NCI-H748 (cell line): ENCODE data around the gene FBXW12.

Experiments
- DNase-seq: peaks from one replicate; lab custom pipeline; 2025; ENCODE audit not compliant: unreplicated experiment; lab: John Stamatoyannopoulos, UW

Gene FBXW12

DNA sequence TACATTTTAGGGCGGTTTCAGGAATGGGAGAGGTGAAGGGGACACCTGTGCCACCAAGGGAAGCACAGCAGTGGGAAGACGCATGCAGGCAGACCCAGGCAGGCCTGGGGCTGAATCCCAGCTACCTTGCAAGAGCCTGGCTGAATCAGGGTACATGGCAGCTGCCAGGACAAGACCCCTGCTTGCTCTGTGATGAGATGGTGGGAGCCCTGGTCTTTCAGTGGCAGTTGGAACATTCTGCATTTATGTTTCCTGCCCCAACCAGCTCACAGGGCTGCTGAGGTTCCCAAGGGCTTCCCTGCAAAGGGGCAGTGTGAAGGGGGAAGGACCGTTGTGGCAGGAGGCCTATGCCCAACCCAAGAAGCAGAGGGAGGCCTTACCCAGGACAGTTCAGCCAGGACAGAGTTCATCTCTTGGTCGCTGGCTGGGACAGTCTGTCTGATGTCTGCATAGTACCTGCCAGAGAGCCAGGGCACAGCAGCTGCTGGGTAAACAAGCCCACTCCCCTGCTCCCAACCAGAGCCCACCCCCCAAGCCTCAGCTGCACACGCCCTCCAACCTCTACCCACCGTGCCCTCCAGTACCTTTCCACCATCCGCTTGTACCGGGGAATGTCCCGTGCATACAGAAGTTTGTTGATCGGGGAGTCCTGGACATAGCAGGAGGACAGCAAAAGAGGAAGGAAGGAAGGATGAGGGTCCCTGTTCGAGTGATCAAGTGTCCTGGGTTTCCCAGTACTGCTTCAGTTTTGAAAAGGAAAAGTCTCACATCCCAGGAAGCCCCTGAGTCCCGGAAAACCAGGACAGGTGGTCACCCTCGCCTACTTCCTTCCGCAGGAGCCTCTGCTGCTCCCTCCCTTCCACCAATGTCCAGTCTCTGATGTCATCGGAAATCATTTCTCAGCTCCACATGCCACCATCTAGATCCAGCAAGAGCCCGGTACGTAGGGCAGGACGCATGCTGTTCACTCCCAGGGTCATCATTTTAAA, 34.7 kb downstream of the FBXW12 start:
- no peak for DNase-seq

DNA sequence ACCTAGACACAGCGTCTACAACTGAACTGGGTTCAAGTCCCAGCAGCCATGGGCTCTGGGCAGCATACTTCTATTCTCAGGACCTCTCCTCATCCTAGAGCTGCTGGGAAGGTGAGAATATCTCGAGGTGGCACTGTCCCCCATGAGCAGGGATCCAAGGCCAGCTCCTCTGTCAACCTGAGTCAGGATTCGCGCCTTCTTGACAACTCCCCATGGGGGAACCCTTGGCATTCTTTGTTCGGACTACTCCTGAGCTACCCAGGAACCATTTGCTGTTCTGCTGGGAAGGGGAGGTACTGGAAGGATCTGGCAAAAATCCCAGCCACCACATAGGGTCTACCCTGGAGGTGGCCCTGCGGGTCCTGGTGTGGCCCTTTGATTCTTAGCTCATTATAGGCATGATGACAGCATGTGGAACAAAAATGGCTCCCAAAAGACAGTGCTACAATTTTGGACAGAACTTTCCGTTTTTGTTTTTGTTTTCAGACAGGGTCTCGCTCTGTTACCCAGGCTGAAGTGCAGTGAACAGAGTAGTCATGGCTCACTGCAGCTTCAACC, 35.6 kb downstream of the FBXW12 start:
- DNase-seq: no peak

DNA sequence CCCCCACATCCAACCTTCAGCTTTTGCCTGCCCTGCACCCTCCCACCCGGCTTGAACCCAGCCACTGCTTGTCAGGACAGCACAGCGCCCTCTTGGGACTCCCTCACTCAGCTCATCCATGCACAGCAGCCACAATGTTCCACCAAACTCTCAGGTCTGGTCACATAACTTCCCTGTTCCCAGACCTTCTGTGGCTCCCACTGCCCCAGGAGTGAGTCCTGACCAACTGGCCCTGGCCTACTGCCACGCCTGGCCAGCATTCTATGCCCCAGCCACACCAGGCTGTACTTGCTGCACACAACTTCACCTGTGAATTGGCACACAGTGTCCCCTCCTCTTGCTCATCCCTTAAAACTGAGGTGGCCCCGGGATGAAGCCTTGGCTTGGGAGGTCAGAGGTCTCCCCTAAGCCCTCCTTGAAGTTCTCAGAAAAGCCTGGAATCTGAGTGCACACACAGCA, 36.8 kb downstream of the FBXW12 start:
- DNase-seq: no peak

DNA sequence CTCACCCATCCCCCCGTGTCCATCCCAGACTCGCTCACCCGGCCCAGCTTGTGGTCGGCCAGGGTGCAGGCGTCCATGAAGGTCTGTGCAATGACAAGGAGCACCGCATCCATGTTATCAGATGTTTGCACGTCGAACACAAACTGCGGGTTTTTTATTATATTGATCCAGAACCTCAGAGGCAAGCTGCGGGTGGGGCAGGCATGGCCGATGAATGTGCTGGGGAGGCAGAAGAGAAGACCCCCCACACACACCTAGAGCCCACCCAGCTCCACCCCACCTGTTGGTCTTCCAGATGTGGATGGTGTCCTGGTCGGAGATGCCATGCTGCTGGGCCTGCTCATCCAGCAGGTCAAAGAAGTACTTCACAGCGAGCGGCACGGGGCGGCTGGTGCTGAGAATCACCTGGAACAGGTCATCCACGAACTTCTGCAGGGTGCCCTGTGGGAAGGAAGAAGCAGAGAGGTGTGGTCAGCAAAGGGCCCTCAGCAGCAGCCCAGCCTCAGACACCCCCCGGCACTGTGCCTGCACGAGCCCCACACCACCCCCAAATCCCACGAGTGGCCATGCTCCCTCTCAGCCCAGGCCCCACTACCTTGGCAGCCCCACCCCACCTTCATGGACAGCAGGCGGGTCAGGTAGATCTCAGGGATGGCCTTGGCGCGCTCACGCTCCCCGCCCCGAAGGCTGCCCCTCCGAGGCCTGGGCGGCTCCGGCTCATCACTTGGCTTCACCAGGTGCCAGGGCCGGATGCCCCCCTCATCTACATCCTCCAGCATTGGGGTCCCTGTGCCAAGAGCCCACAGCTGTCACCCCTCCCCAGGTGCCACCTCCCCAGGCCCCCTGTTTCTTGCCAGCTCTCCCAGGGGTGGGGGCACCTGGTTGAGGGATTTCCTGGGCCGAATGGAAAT, 37.5 kb downstream of the FBXW12 start:
- DNase-seq: no peak

DNA sequence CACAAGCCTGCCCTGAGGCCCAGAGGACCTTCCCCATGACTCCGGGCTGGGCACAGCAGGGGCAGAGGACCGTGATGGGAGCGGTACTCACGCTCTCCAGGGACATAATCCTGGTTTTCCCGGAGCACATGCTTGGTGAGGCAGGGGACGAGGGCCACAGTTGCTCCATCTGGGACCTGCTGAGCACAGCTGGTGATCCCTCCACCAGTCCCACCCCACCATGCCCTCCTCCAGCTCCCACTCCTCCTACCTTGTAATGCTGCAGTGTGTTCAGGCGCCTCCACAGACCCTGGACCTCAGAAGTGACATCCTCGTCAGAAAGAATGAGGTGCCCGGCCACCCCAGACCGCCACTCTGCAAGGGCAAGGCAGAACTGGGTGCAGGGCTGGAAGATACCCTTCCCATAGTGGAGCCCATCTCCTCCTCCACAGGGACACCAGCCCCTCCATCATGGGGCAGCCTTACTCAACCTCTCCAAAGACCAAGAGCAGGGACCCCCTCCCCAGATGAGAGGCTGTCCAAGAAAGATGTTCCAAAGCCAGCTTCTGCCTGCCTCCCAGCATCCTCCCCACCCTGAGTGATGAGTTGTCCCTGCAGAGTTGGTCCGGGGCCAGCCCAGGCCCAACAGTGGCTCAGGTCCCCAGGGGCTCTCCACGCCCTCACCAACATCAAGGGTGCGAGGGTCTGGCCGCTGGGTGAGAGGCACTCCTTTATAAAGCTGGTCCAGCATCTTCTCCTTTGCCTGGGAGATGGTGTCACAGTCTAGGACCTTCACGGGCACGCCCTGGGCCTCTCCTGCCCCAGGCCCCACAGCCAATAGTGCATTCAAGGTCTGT, 38.4 kb downstream of the FBXW12 start:
- no peak for DNase-seq

DNA sequence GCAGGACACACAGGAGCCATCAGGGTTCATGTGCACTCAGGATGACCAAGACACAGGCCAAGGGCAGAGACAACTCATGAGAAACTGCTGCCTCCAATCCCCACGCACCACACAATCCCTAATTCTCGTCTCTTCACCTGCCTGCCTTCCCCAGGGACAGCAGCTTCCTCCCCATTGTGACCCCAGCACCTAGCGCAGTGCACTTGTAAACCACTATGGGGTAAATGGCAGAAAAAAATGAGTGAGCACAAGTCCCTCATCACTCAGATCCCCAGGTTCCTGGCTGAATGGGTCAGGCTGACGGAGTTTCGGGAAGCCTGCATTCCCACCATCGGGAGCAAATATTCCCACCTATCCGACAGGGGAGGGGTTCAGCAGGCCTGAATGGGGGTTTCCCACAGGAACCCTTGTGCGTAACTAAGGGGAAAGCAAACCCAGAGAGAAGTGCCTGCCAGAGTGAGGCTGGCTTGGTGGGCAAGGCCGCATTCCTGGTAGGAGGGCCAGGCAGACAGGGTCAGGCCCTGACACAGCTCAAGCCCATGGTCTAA, 39.1 kb downstream of the FBXW12 start:
- DNase-seq: no peak

DNA sequence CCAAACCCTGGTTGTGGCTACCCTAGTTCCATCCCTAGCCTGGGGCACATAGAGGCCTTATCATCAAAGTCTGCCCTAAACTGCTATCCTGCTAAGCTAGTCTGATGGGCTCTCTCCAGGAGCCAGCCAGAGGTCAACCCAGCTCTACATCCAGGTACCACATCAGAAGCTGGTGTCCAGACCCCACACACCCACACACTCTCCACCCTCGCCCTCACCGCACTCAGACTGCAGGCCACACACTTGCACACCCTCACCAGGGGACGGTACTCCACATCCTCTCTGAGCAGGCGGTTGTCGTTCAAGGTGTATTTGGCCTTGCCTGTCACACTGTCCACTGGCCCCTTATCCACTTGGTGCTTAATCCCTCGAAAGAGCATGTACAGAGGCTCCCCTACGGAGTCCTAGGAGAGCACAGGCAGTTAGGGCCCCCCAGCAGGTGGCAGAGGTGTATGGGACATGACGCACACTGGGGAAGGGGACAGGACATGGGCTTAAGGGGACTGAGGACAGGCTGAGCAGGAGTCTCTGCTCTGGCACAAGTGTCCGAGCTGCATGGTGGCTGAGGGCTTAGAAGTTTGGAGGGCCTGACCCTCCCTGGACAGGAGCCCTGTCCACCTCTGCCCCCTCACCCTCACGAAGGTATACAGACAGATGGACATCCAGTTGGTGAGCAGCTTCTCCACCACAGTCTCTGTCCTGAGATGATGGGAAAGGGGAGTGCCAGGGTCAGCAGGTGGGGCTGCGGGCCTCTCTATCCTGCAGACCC, 39.8 kb downstream of the FBXW12 start:
- no peak for DNase-seq

DNA sequence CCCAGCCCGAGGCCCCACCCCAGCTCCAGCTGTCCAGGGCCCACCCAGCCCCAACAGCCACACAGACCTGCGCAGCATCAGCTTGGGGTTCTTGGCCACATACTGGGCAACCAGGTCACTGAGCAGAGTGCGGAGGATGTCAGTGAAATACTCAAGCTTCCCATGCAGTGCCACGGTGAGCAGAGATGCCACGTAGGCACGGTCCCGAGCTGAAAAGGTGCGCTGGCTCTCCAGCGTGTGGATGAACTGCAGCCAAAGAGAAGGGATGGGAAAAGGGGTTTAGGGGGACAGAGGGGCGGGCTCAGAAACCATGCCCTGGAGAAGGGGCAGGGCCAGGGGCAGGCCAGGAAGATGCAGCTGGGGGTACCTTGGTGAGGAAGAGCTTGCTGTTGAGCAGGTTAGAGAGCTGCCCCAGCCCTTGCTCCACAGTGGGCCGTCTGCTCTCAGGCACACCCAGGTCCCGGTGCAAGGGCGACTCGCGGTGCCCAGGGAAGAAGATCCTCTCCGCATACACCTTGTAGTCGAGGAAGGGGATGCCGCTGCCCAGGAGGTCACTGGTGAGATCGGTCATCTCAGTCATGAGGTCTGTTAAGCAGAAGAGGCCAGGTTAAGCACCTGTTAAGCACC, 40.5 kb downstream of the FBXW12 start:
- DNase-seq: no peak

DNA sequence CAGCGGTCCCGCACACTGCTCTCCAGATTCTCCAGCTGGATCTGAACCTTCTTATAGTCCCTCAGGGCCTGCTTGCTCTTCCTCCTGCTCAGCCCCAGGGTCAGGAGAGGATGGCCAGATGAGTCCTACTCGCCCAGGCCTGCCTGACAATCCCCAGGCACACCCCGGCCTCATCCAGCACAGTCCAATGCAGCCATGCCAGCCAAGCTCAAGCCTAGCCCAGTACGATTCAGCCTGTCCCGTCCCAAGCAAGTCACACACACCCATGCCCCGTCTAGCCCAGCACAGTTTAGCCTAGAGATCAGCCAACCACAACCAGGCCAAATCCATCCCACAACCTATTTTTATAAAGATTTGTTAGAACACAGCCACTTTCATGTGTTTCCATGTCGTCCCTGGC, 41.1 kb downstream of the FBXW12 start:
- no peak for DNase-seq

DNA sequence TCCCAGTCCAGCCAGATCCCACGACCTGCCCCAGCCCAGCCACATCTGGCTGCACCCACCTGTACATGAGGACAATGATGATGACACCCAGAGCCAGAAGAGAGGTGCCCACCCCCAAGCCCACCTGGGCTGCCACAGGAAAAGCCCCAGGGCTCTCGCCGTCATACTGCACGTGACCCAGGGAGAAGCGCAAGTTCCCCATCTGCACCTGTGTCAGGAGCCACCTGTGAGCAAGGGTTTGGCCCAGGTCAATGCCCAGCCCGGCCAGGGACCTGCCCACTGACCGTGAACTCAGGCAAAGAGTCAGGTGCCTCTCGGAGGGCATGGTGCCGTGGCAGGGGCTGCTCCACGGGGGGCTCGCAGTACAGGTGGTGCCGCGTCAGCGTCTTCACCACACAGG, 41.6 kb downstream of the FBXW12 start:
- no peak for DNase-seq

DNA sequence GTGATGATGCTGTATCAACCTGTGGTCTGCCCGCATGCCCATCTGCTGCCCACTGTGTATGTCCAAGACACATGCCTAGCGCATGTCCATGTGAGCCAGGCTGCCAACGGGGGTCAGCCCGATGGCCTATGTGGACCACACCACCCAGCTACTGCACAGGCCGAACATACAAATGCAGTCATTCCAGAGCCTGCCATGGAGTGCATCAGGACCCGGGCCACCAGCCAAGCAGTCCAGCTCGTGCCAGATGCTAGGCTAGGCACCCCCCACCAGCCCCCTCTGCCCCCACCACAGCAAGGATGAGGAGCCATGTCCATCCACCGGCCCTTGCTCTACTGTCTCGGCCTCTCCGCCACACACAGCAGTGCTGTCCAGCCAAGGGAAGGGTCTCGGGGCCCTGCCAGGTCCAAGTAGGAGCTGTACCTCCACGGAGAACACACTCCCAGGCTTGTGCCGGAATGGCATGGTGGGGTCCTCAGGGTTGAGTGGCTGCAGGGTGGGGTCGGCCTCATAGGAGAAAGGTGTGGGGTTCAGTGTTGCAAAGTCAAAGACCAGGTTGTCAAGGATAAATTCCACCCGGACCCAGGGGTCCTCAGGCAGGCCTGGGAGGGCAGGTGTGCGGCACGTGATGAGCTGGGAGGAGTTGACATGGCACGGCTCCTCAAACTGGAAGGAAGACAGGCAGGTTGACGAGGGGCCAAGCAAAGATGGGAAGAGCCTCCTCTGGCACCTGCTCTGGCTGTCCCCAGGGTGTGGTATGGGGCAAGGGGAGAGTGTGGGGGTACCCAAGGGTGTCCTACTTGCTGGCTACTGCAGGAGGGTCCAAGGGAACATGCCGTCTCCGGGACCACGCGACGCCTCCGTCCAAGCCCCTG, 42.6 kb downstream of the FBXW12 start:
- DNase-seq: no peak

DNA sequence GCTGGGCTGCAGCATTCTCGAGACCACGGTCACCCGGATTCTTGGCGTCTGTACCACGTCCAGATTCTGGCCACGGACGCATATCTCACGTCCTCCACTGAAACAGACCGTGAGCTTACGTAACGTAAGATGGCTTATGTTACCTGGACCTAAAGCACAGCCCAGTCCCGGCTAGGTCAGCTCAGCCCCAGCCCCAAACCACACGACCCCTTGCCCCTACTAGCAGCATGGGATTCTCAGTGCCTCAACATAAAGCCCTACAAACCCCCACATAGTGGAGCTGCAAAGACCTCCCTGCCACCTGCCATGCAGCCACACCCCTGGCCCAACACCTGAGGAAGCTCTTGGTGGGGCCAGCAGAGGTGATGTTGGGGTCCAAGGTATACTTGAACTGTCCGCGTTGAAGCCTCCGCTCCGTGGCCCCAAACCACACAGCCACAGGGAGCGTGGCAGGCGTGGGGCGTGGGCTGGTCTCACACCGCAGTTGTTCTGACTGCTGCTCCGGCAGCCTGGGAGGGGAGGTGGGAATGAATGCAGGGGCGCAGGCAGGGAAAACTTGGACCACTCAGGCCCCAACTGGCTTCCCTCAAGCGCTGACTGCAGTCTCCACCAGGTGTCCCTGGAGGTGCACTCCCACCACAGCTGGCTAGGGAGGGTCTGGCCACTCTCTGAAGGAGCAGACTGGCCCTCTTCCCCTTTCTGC, 43.4 kb downstream of the FBXW12 start:
- no peak for DNase-seq

DNA sequence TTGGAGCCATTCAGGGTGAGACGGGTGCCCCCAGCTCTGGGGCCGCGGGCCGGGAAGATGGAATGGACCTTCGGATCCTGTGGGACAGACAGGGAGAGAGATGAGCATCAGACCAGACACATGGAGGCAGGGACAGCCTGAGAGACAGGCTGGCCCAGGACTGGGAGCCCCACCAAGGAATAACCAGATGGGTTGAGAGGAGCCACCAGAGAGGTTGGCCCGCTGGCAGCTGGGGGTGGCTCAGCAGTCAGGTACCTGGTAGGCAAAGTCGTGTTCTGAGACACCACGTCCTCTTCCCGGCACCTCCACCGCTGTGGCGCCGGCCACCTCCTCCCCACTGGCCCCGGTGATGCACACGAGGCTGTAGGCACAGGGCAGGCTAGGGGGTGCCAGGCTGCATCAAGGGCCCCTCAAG, 44.1 kb downstream of the FBXW12 start:
- DNase-seq: no peak

DNA sequence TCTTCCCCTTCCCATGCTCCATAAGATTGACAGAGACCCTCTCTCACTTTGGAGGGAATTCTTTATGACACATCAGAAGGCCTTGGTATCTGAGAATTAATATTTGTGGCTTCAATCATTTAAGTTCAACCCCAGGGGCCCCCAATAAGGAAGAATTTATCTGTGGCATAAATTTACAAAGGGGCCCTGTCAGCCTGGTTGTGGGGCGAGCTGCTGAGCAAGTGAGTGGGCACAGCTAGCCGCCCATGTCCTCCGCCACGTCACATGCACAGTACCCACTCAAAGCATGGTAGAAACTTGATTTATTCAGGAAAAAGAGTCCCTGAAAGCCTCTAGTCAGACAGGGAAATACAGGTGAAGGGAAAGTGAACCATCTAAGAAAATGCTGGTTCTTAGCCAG, 44.5 kb downstream of the FBXW12 start:
- no peak for DNase-seq

DNA sequence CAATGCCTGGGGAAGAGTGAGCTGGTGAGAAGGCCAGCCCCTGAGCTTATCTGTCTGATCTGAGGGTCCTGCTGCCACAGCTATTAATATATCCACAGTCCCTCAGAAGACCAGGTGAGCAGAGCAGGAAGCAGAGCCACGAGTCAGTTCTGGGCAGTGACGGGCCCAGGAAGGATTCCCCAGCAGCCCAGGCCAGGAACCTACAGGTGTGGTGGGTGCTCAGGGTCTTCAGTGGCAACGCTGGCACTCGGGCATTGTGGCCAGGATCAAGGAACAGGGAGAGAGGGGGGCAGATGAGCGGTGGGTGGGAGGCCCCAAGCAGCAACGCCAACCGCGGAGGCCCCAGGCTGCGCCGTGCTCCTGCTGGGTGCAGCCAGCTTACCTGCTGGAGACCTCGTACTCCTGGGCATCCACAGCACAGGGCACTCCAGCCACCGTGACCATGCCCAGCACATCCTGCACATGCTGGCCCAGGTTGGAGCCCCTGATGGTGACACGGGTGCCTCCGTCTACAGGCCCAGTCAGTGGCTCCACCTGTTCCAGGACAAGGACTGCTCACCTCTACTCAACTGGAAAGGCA, 45.6 kb downstream of the FBXW12 start:
- DNase-seq: no peak

DNA sequence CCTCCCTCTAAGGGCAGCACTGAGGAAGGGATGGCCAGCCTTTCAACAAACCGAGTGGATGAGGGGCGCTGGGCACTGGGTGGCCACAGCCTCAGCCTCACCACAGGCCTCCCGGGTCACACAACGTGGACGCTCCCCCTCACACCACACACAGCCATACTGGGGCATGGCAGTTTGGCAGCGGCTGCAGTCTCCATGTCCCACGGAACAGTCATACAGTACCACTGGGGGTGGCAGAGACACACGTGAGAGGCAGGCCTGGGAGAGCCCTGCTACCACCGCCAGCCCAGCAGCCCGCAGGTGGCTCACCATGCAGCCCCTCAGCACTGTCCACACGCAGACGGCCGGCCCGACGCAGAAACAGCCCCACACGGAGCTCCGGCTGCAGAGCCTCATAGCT, 46.1 kb downstream of the FBXW12 start:
- DNase-seq: no peak

DNA sequence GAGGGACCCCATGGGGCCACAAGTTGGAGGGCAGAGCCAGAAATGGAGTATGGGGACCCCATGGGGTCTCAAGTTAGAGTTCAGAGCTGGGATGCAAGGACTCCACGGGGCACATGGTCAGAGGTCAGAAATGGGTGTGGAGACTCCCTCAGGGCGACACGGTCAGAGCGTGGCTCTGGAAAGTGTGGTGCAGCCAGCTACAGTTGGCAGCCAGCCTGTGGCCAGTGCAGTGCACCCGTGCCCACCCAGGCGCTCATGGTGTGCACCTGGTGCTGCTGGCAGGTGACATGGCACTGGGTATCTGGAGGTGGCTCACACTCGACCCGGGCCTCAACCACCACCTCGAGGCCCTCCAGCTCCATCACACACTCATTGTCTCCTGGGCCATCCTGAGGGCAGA, 46.6 kb downstream of the FBXW12 start:
- DNase-seq: no peak
